Measurements from ENCODE around the gene IL17RE. TPM values are rescaled to one million over a fixed set of nuclear protein-coding genes. Genes with fewer than 3 reads are reported as not detected.

IL17RE gene
- total RNA-seq, 1 donor from 2014 or later = 21.7 TPM

DNA sequence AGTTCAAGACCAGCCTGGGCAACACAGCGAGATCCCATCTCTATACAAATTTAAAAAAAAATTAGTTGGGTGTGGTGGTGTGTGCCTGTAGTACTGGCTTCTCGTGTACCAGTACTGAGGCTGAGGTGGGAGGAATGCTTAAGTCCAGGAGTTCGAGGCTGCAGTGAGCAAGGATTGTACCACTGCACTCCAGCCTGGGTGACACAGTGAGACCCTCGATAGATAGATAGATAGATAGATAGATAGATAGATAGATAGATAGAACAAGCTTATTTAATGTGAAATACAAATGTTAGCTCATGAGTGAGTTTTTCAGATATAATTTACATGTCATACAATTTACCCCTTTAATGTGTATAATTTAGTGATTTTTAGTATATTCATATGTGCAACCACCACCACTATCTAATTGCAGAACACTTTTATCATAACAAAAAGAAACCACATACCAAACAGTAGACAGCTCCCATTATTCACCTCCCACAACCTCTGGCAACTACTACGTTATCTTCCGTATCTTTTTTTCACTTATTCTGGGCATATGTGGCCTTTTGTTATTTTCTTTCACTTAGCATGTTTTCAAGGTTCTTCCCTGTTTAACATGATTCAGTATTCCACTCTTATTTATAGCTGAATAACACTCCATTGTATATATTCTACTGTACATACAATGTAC is 62.7 kb downstream of the IL17RE start:
- intact Hi-C loops (cut with DNase I) = no loop called here
- no peak for DNase-seq (ENCODE audit: low spot score in 2 of 2)
- Histone ChIP-seq H3K27ac (no peak overlapping the region), H3K27me3 (no peaks in the 10 kb centered on the region), H3K36me3 (peaks cover 33 to 90% of the 10 kb centered on the region in 2 donors), H3K9me3 (no peaks in the 10 kb centered on the region), H3K4me3 (no peak overlapping the region), H3K4me1 (no peaks in the 10 kb centered on the region)
- TF ChIP-seq, protein P1, sequence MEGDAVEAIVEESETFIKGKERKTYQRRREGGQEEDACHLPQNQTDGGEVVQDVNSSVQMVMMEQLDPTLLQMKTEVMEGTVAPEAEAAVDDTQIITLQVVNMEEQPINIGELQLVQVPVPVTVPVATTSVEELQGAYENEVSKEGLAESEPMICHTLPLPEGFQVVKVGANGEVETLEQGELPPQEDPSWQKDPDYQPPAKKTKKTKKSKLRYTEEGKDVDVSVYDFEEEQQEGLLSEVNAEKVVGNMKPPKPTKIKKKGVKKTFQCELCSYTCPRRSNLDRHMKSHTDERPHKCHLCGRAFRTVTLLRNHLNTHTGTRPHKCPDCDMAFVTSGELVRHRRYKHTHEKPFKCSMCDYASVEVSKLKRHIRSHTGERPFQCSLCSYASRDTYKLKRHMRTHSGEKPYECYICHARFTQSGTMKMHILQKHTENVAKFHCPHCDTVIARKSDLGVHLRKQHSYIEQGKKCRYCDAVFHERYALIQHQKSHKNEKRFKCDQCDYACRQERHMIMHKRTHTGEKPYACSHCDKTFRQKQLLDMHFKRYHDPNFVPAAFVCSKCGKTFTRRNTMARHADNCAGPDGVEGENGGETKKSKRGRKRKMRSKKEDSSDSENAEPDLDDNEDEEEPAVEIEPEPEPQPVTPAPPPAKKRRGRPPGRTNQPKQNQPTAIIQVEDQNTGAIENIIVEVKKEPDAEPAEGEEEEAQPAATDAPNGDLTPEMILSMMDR (IDR thresholded peaks at IDR 0.05) = no peak

Other genes with a start within 250 kb of the IL17RE start
- not detected for gene CPNE9, start 199.0 kb upstream of the IL17RE start, total RNA-seq
- 18.6 TPM for gene BRPF1, start 171.1 kb upstream of the IL17RE start, total RNA-seq
- 36.0 TPM for gene OGG1, start 152.9 kb upstream of the IL17RE start, total RNA-seq
- 82.9 TPM for gene CAMK1, start 132.9 kb upstream of the IL17RE start, total RNA-seq
- 106 TPM for gene TADA3, start 110.4 kb upstream of the IL17RE start, total RNA-seq
- gene ARPC4, start 109.8 kb upstream of the IL17RE start, total RNA-seq = 160 TPM
- gene TTLL3, start 92.6 kb upstream of the IL17RE start, total RNA-seq = 47.0 TPM
- gene RPUSD3, start 58.8 kb upstream of the IL17RE start, total RNA-seq = 30.7 TPM
- 29.9 TPM for gene CIDEC, start 22.6 kb upstream of the IL17RE start, total RNA-seq
- gene JAGN1, start 12.2 kb upstream of the IL17RE start, total RNA-seq = 55.2 TPM
- 82.5 TPM for gene IL17RC, start 14.2 kb downstream of the IL17RE start, total RNA-seq
- gene CRELD1, start 31.0 kb downstream of the IL17RE start, total RNA-seq = 35.8 TPM
- gene PRRT3, start 49.6 kb downstream of the IL17RE start, total RNA-seq = 1.1 TPM
- 12.3 TPM for gene EMC3, start 84.0 kb downstream of the IL17RE start, total RNA-seq
- gene FANCD2, start 123.6 kb downstream of the IL17RE start, total RNA-seq = 54.6 TPM
- gene FANCD2OS, start 205.4 kb downstream of the IL17RE start, total RNA-seq = not detected
- gene BRK1, start 212.8 kb downstream of the IL17RE start, total RNA-seq = 87.3 TPM
- 34.4 TPM for gene VHL, start 238.9 kb downstream of the IL17RE start, total RNA-seq

All from ascending aorta (tissue), 2 donors.